ENCODE results near the gene DCAF5.

- TF ChIP-seq CTCF (IDR thresholded peaks at IDR 0.05) (no peak), POLR2A (IDR thresholded peaks at IDR 0.05) (no peak)
Measured at GRCh38 chr14:69072584-69072983, 80.3 kb downstream of the DCAF5 start.
